T-helper 17 cell (primary cell): ENCODE measurements around the gene ADAMTS12. TPM values are rescaled to one million over a fixed set of nuclear protein-coding genes. Genes with fewer than 3 reads are reported as not detected.

Experiments used
- ATAC-seq: fragments of 150-1000 bp; cut with Tn5 transposase; 2 replicates; pipeline ENCODE4 v1.10.0; 2021; ENCODE audit warnings: mild to moderate bottlenecking, moderate library complexity
- DNase-seq, 3 donors: peaks; one replicate each; pipeline versions ENCODE4 v3.0.0 to v3.0.0-alpha.2; 2020 to 2021
- H3K9me3 ChIP-seq: one replicate; pipeline ENCODE4 v1.7.0; 2013; ENCODE audit warnings: low read length, mild to moderate bottlenecking; ENCODE audit not compliant: control insufficient read depth, poor library complexity, severe bottlenecking
- H3K27ac Mint-ChIP-seq: one replicate; pipeline ENCODE4 v1.8.0; 2022; ENCODE audit warnings: mild to moderate bottlenecking, moderate library complexity, mixed read lengths
- H3K27me3 Mint-ChIP-seq: one replicate; pipeline ENCODE4 v1.8.0; 2022; ENCODE audit warnings: mixed read lengths
- H3K36me3 Mint-ChIP-seq: one replicate; pipeline ENCODE4 v1.8.0; 2022; ENCODE audit warnings: low read depth, mixed read lengths
- H3K4me1 Mint-ChIP-seq: one replicate; pipeline ENCODE4 v1.8.0; 2022; ENCODE audit warnings: mild to moderate bottlenecking, mixed read lengths
- H3K4me3 Mint-ChIP-seq: one replicate; pipeline ENCODE4 v1.8.0; 2022; ENCODE audit warnings: mild to moderate bottlenecking, moderate library complexity, mixed read lengths
- total RNA-seq, 4 donors: library from RNA in 2 of 4; stranded (reverse) in 2 of 4; gene quantifications; one replicate each; pipeline ENCODE4 v1.2.3 and lab custom pipeline; 2022 to 2026

ADAMTS12 gene
- total RNA-seq, 2 donors from 2014 or later = not detected

DNA sequence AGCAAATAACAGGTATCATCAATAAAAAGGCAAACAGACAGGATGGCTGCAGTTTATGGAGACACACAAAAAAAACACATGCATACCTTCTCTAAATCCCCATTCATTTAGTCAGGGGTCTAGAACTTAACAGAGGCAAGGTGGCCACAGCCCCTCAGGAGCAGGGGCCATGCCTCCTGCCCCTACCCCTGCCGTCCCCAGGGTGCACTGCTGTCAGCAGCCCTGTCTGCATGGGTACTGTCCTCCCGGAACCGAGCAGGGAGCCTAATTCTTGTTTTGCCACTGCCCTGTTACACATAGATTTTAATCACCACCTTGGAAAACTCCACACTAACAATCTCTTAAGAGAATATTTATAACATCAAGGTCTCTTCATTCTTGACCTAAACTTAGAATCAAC lies 39.0 kb downstream of the ADAMTS12 start:
- no peaks in the 10 kb centered on the region for H3K9me3 ChIP-seq
- Mint-ChIP-seq H3K36me3 (no peaks in the 10 kb centered on the region), H3K27me3 (peaks cover 9% of the 10 kb centered on the region), H3K4me3 (no peak overlapping the region), H3K4me1 (peaks cover 8% of the 10 kb centered on the region), H3K27ac (no peak overlapping the region)
- no peak for DNase-seq
- ATAC-seq = no peak

DNA sequence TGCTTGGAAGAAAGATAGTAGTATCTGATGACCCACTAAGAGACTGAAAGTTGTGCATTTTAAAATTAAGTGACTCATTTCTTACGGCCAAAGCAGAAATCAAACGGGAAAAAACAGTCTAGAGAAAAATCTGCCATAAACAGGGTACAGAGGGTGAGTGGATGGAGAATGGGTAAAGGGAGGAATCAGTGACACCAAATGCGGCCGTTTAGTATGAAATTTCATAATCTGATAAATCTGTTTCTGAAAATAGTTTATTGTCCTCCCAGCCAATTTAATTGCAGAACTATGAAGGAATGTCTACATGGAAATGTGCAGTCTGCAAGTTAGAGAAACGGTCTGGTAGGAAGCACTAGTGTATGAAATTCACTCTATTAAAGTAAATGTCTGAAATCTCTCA lies 39.5 kb downstream of the ADAMTS12 start:
- H3K4me1 Mint-ChIP-seq = peaks cover 8% of the 10 kb centered on the region

DNA sequence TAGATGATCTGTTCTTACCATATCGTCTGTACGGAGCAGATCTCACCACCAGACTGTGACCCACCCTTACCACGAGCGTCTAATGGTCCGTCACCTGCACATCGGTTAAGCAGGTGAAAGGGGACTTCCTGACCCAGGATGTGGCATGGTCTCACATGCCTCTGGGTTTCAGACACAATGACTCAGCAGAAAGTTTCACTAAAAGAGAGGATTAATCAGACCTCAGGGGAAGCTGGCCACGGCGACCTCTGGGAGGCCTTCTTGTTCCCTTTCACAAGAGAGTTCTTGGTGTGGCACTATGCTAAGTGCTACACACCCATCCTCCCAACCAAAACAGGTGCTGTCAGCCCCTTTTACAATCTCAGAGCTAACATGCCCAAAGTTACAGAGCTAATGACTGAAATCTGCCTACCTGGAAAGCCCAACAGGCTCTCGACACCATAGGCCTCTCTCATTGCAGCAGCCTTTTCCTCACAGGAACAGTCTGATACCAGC lies 41.6 kb downstream of the ADAMTS12 start:
- H3K27ac Mint-ChIP-seq = peak overlapping the region; percentile 64

More for the DNA sequence above, 39.5 kb downstream of the ADAMTS12 start:
- H3K9me3 ChIP-seq = no peaks in the 10 kb centered on the region
- Mint-ChIP-seq H3K4me3 (no peak overlapping the region), H3K27me3 (peaks cover 9% of the 10 kb centered on the region), H3K36me3 (no peaks in the 10 kb centered on the region), H3K27ac (no peak overlapping the region)
- DNase-seq = no peak
- no peak for ATAC-seq

DNA sequence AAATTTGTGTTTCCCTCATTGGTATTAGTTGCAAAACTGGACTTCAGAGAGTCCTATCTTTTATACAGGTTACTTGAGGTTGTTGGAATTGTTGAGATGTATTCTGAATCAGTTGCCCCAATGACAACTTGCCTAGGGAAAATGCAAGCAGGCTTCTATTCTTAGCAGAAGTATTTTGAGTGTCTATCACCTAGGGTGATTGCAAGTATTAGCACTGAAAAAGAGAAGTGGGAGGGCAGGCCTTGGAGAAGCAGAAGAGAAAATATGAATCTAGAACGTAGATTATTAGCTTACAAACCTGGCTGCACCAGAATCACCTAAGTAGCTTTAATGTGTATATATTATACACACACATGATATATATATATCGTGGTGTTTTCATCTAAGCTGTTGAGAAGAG lies 43.2 kb downstream of the ADAMTS12 start:
- Mint-ChIP-seq H3K4me3 (no peak overlapping the region), H3K27me3 (peaks cover 9% of the 10 kb centered on the region), H3K27ac (no peak overlapping the region), H3K4me1 (peaks cover 8% of the 10 kb centered on the region), H3K36me3 (no peaks in the 10 kb centered on the region)
- DNase-seq = no peak
- H3K9me3 ChIP-seq = no peaks in the 10 kb centered on the region
- no peak for ATAC-seq

More for the DNA sequence above, 41.6 kb downstream of the ADAMTS12 start:
- Mint-ChIP-seq H3K4me3 (peak overlapping the region; percentile 75), H3K27me3 (peaks cover 9% of the 10 kb centered on the region), H3K4me1 (peaks cover 8% of the 10 kb centered on the region), H3K36me3 (no peaks in the 10 kb centered on the region)
- ATAC-seq (peak; percentile 96), DNase-seq (peak in 1 of 3 donors; percentile 8)
- H3K9me3 ChIP-seq = no peaks in the 10 kb centered on the region

DNA sequence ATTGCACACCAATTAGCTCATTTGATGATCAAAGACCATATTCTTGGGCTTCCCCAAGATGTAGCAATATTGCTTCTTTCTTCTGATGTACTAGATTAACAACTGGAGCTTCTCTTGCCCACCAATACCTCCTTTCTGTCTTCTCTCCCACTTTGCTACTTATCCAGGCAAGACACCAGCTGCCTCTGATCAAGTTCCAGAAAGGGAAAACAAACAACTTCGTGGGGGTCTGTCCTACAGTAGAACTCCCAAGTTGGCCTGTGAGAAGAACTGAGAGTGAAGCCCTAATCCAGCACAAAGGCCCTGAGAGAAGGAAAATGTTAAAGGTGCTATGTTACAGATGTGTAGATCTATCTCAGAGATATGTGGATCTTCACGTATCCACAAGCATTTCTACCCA lies 44.9 kb downstream of the ADAMTS12 start:
- H3K27ac Mint-ChIP-seq = no peak overlapping the region
- H3K4me3 Mint-ChIP-seq = no peak overlapping the region

DNA sequence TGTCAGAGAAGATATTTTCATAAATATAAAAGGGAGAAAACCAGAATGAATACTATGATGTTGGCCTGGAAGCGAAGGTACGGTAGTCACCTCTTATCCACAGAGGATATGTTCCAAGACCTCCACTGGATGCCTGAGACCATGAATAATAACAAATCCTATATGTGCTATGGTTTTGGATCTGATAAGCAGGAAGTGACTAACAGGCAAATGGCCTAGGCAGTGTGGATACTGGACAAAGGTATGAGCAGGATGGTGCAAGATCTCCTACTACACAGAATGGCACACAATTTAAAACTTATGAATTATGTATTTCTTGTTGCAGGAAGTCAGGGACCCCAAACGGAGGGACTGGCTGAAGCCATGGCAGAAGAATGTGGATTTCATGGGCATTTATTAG lies 48.2 kb downstream of the ADAMTS12 start:
- H3K4me3 Mint-ChIP-seq = no peak overlapping the region
- no peaks in the 10 kb centered on the region for H3K27me3 Mint-ChIP-seq
- H3K9me3 ChIP-seq = no peaks in the 10 kb centered on the region
- H3K36me3 Mint-ChIP-seq = no peaks in the 10 kb centered on the region
- ATAC-seq (no peak), DNase-seq (no peak)
- H3K27ac Mint-ChIP-seq = no peak overlapping the region
- peaks cover 10% of the 10 kb centered on the region for H3K4me1 Mint-ChIP-seq

More for the DNA sequence above, 44.9 kb downstream of the ADAMTS12 start:
- H3K9me3 ChIP-seq = no peaks in the 10 kb centered on the region
- no peaks in the 10 kb centered on the region for H3K27me3 Mint-ChIP-seq
- peaks cover 10% of the 10 kb centered on the region for H3K4me1 Mint-ChIP-seq
- DNase-seq (no peak), ATAC-seq (no peak)
- H3K36me3 Mint-ChIP-seq = no peaks in the 10 kb centered on the region

DNA sequence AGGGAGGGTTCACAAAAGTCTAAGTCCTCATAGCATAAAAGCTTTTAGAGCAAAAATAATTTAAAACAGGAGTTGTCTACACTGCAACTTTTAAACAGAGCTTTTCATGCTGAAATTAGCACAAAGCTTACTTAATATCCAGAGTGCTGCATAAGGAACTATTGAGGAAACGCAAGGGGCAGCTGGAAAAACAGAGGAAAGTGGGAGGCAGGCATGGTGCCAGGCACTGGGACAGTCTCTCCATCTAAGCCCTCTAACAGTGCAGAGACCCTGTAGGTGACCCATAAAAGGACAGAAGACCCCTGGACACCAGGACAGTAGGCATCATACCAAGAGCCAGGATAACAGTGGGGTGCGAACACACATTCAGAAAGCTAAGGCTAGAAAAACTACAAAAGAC lies 49.3 kb downstream of the ADAMTS12 start:
- no peaks in the 10 kb centered on the region for H3K9me3 ChIP-seq
- ATAC-seq = no peak
- Mint-ChIP-seq H3K36me3 (no peaks in the 10 kb centered on the region), H3K4me1 (peaks cover 8% of the 10 kb centered on the region), H3K27ac (no peak overlapping the region), H3K4me3 (no peak overlapping the region), H3K27me3 (no peaks in the 10 kb centered on the region)
- DNase-seq = no peak

DNA sequence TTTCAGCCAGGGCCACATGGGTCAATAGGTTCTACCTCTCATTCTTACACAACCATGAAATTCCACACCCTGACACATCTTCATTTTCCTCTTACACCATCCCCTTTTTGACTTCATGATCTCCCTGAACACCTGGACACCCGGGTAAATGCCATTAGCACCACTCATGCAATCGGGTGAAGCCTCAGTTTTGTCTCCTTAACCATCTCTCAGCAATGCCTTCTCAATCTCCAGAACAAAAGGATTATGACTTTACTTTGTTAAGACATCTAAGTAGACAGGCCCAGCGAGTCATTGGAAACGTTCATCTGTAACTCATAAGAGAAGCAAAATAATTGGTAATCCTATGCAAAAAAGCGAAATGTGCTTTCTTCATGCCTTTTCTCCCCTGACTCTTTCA lies 49.9 kb downstream of the ADAMTS12 start:
- ATAC-seq = no peak
- H3K9me3 ChIP-seq = no peaks in the 10 kb centered on the region
- Mint-ChIP-seq H3K27me3 (no peaks in the 10 kb centered on the region), H3K4me1 (peaks cover 8% of the 10 kb centered on the region), H3K4me3 (no peak overlapping the region), H3K27ac (no peak overlapping the region), H3K36me3 (no peaks in the 10 kb centered on the region)
- DNase-seq = no peak

DNA sequence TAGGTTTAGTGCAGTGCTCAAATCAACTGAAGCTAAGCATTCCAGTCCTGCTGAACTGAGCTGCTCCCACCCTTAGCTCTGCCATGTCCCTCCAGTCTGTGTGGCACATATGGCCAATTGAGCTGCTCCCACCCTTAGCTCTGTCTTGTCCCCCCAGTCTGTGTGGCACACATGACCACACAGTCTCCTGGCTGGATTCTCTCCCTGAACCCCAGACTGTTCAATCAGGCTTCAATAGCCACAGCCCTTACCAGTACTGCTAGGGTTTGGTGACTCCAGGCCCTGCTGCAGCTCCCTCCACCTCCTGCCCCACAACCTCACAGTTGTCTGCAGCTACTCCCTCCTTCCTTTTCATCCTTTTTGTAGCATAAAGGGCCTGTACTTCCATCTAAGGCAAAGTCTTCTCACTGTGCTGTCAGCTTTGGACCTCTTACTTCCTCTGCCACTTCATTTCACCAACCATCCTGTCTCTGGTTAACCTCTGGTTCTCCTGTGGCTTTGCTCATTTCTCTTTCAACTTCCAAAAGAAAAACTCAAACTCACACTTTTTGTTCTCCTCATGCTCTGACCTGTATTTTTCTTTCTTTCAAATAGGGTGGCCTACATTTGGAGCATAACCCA lies 50.8 kb downstream of the ADAMTS12 start:
- H3K36me3 Mint-ChIP-seq = no peaks in the 10 kb centered on the region
- peaks cover 8% of the 10 kb centered on the region for H3K4me1 Mint-ChIP-seq
- peak overlapping the region; percentile 8 for H3K4me3 Mint-ChIP-seq
- DNase-seq = no peak
- H3K27ac Mint-ChIP-seq = no peak overlapping the region
- H3K27me3 Mint-ChIP-seq = no peaks in the 10 kb centered on the region
- ATAC-seq = peak; percentile 23
- H3K9me3 ChIP-seq = no peaks in the 10 kb centered on the region

DNA sequence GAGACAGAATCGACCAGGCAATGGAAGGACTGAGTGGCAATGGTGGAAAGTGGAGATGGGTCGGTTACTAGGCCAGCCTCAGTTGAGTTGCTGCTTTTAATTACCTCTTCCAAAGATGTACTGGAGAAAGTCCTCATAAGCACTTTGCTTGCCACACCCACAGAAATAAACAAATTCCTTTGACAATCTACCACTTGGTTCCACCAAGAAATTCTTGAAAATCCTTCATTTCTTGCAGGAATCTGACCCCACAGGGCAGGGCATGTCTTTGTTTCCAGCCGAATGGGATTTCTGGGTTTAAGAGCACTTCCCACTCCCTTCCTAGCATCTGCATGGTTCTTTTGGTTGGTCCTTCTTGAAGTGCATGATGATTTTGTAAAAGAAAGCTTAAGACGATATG lies 54.5 kb downstream of the ADAMTS12 start:
- H3K4me3 Mint-ChIP-seq = no peak overlapping the region
- ATAC-seq (no peak), DNase-seq (no peak)
- H3K27me3 Mint-ChIP-seq = no peaks in the 10 kb centered on the region
- H3K9me3 ChIP-seq = no peaks in the 10 kb centered on the region
- no peaks in the 10 kb centered on the region for H3K36me3 Mint-ChIP-seq
- no peak overlapping the region for H3K27ac Mint-ChIP-seq
- peaks cover 8% of the 10 kb centered on the region for H3K4me1 Mint-ChIP-seq

DNA sequence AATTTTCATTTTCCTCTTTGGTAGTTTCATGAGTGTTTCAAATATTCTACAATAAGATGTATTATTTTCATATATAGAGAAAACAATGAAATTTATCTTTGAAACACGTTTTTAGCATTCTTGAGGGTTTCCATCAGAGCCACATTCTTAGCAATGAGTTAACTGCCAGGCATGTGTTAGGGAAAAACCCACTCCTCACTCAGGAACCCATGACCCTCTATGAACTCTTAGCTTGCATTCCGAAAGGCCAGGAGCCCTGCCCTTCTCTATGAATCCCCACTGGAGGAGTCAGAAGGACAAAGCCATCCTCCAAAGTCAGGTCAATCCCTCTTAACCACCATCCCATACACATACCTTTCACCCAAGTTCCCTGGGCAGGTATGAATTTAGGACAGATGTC lies 57.5 kb downstream of the ADAMTS12 start:
- DNase-seq (no peak), ATAC-seq (no peak)
- H3K36me3 Mint-ChIP-seq = no peaks in the 10 kb centered on the region
- no peak overlapping the region for H3K4me3 Mint-ChIP-seq
- no peaks in the 10 kb centered on the region for H3K9me3 ChIP-seq
- peaks cover 7% of the 10 kb centered on the region for H3K27me3 Mint-ChIP-seq
- no peaks in the 10 kb centered on the region for H3K4me1 Mint-ChIP-seq
- no peak overlapping the region for H3K27ac Mint-ChIP-seq

DNA sequence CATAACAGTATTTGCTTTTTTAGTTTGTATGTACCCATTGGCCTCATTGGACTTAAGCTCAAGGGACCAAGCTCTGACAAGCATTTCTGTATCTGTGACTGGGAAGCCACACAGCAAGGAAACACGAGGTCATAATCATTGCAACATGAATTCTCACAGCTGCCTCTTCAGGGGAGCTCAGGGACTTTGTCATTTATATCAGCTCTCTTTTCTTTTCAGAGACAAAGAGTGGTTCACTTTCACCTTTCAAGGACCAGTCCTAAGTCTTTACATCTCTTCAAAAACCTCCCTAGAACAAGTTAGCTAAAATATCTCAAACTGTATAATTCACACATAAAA lies 58.6 kb downstream of the ADAMTS12 start:
- no peak overlapping the region for H3K27ac Mint-ChIP-seq
- no peak overlapping the region for H3K4me3 Mint-ChIP-seq
- H3K4me1 Mint-ChIP-seq = no peaks in the 10 kb centered on the region
- no peak for ATAC-seq
- H3K27me3 Mint-ChIP-seq = peaks cover 17% of the 10 kb centered on the region
- no peak for DNase-seq
- H3K9me3 ChIP-seq = no peaks in the 10 kb centered on the region
- H3K36me3 Mint-ChIP-seq = no peaks in the 10 kb centered on the region

DNA sequence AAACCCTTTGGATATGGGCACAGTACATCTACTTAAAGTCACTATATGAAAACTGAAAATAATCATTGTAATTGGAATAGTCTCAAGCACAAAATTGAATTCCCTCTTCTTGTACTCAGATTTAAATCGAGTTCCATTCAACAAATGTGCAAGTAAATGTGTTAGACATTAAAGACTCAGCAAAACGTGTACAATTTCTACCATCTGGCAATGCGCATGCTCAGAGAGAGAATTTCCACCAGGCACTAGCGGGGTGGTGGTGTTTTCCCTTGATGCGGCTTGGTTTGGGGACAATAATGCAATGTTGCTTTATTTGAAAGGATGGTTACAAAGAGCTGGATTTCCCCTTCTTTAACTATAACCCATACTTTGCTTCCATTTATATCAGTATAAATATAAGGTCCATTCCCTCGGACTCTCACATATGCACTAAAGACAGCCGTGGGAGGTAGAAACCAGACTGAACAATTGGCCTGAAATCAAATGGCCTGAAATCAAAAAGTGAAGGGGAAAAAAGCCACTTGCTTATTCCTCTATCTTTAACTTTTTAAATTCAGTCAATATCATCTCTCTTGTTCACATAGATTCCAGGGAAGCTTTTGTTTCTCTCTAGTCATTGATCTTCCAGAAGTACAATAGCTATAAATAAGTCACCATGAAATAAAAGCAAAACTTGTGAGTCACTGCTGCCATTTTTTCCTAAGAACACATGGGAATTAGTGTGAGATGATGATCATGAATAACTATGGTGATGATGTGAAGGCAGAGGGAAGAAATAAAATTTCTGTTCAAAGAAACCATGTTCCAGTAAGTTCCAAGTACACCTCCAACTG lies 59.2 kb downstream of the ADAMTS12 start:
- Mint-ChIP-seq H3K4me1 (no peaks in the 10 kb centered on the region), H3K27ac (no peak overlapping the region), H3K4me3 (no peak overlapping the region), H3K36me3 (no peaks in the 10 kb centered on the region), H3K27me3 (peaks cover 22% of the 10 kb centered on the region)
- DNase-seq (no peak), ATAC-seq (no peak)
- no peaks in the 10 kb centered on the region for H3K9me3 ChIP-seq

DNA sequence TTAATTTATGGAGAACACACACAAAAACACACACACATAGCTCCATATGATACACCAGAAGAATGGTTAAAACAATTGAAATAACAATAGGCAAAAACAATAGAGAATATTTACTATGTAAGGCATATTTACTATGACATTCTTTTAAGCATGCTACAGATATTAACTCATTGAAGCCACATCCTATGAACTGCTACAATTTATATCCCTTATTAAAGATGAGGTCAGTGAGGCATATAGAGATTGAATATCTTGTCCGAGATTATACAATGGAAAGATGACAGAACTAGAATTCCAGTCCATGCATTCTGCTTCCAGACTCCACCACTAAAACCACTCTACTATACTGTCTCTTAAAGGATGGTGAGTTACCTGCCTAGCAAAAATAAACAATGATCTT lies 60.7 kb downstream of the ADAMTS12 start:
- H3K4me3 Mint-ChIP-seq = no peak overlapping the region
- no peak for DNase-seq
- no peaks in the 10 kb centered on the region for H3K36me3 Mint-ChIP-seq
- no peak for ATAC-seq
- no peaks in the 10 kb centered on the region for H3K9me3 ChIP-seq
- H3K27me3 Mint-ChIP-seq = peaks cover 22% of the 10 kb centered on the region
- H3K27ac Mint-ChIP-seq = no peak overlapping the region
- no peaks in the 10 kb centered on the region for H3K4me1 Mint-ChIP-seq
